Choroid plexus epithelial cell (primary cell): ENCODE measurements around the gene PARP11.

Experiments
- DNase-seq: peaks from one replicate; pipeline ENCODE4 v3.0.0-alpha.2; 2010; ENCODE audit warnings: low read depth
- H3K4me3 ChIP-seq: 2 replicates; pipeline ENCODE4 v1.5.1; 2011; ENCODE audit warnings: low read depth, mild to moderate bottlenecking, control low read depth, low read length, moderate library complexity
- CTCF ChIP-seq: conservative IDR thresholded peaks from 2 replicates; pipeline ENCODE4 v1.5.1; 2011; ENCODE audit warnings: low read depth, mild to moderate bottlenecking, control low read depth, inconsistent platforms, low read length, moderate library complexity

The PARP11 gene

GRCh38 chr12:3759878-3760277 lies 113.3 kb downstream of the PARP11 start:
- H3K4me3 ChIP-seq, result no peak overlapping the region
- no peak for DNase-seq
- no peak for TF ChIP-seq CTCF
